Fibroblast of lung (primary cell): ENCODE measurements around the gene LHFPL5.

Experiments
- CTCF ChIP-seq, 2 donors: IDR thresholded peaks in 1 of 2; conservative IDR thresholded peaks in 1 of 2; 1 replicate in 1 of 2; 2 replicates in 1 of 2; pipeline ENCODE4 v1.5.1; 2011 to 2012; ENCODE audit warnings: low read length in 2 of 2, control low read depth in 1 of 2, inconsistent platforms in 1 of 2, low read depth in 1 of 2, mild to moderate bottlenecking in 1 of 2
- EZH2 ChIP-seq: IDR thresholded peaks from 2 replicates; pipeline ENCODE4 v1.5.1; 2012; ENCODE audit warnings: low read length, control low read depth, mild to moderate bottlenecking; ENCODE audit errors: missing control alignments

- TF ChIP-seq CTCF (conservative IDR thresholded peaks at IDR 0.05 in 1 of 2, IDR thresholded peaks at IDR 0.05 in 1 of 2; ENCODE audit: low read depth in 1 of 2, low read length in 2 of 2) (no peak), EZH2 (no peak)
Observed at GRCh38 chr6:35786810-35787209, 18.3 kb upstream of the LHFPL5 start.
